HL-60 (cell line): ENCODE measurements around the gene HOXD12.

Experiments
- DNase-seq, 2 experiments: peaks; one replicate each; pipeline ENCODE4 v3.0.0-alpha.2; 2010 to 2020; ENCODE audit warnings: low read depth in 1 of 2, low spot score in 1 of 2
- H3K27ac ChIP-seq: fragments of 250-450 bp; sonication (Bioruptor Pico); replicated peaks from 2 replicates; pipeline ENCODE4 v1.5.1; 2020; ENCODE audit warnings: mild to moderate bottlenecking, moderate library complexity
- H3K27me3 ChIP-seq: fragments of 250-450 bp; sonication (Bioruptor Pico); 2 replicates; pipeline ENCODE4 v1.5.1; 2021; ENCODE audit warnings: mild to moderate bottlenecking, moderate library complexity; ENCODE audit not compliant: insufficient read depth, poor library complexity, severe bottlenecking
- H3K4me3 ChIP-seq: replicated peaks from 2 replicates; pipeline ENCODE4 v1.5.1; 2011; ENCODE audit warnings: mild to moderate bottlenecking, control low read depth, low read length; ENCODE audit not compliant: insufficient read depth
- CTCF ChIP-seq: IDR thresholded peaks from one replicate; pipeline ENCODE4 v1.5.1; 2011; ENCODE audit warnings: low read length, control low read depth, inconsistent platforms; ENCODE audit not compliant: insufficient read depth
- GABPA ChIP-seq: IDR thresholded peaks from 2 replicates; pipeline ENCODE4 v1.6.1; 2012; ENCODE audit warnings: low read depth
- POLR2AphosphoS5 ChIP-seq: IDR thresholded peaks from 2 replicates; pipeline ENCODE4 v1.6.1; 2012; ENCODE audit warnings: low read depth
- SPI1 ChIP-seq: IDR thresholded peaks from 2 replicates; pipeline ENCODE4 v1.6.1; 2012; ENCODE audit warnings: low read depth, mild to moderate bottlenecking, borderline replicate concordance
- TF ChIP-seq, protein P1 (sequence below): IDR thresholded peaks from 2 replicates; pipeline ENCODE4 v1.6.1; 2012; ENCODE audit warnings: low read depth; ENCODE audit not compliant: insufficient replicate concordance

Gene HOXD12

DNA sequence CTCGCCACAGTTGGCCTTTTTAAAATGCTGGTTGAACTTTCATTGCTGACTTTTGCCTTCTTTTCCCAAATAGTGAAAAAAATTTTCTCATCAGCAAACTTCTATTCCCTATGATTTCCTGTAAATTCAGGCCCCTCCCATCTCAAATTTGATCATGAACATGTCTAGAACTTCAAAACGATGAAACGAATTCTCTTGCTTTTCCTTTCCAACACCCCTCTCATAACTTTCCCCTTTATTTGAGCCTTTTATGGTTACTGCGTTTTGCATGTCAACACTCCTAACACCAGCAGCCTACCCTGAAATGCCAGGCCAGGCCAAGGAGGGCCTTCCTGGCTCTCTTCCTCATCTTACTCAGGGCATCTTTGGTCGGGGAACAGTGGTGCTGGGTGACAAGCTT lies 8.7 kb upstream of the HOXD12 start:
- TF ChIP-seq CTCF (no peak), POLR2AphosphoS5 (no peak), GABPA (no peak), SPI1 (no peak)
- TF ChIP-seq, protein P1, sequence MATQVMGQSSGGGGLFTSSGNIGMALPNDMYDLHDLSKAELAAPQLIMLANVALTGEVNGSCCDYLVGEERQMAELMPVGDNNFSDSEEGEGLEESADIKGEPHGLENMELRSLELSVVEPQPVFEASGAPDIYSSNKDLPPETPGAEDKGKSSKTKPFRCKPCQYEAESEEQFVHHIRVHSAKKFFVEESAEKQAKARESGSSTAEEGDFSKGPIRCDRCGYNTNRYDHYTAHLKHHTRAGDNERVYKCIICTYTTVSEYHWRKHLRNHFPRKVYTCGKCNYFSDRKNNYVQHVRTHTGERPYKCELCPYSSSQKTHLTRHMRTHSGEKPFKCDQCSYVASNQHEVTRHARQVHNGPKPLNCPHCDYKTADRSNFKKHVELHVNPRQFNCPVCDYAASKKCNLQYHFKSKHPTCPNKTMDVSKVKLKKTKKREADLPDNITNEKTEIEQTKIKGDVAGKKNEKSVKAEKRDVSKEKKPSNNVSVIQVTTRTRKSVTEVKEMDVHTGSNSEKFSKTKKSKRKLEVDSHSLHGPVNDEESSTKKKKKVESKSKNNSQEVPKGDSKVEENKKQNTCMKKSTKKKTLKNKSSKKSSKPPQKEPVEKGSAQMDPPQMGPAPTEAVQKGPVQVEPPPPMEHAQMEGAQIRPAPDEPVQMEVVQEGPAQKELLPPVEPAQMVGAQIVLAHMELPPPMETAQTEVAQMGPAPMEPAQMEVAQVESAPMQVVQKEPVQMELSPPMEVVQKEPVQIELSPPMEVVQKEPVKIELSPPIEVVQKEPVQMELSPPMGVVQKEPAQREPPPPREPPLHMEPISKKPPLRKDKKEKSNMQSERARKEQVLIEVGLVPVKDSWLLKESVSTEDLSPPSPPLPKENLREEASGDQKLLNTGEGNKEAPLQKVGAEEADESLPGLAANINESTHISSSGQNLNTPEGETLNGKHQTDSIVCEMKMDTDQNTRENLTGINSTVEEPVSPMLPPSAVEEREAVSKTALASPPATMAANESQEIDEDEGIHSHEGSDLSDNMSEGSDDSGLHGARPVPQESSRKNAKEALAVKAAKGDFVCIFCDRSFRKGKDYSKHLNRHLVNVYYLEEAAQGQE, result no peak
- H3K27me3 ChIP-seq, result peaks cover 88% of the 10 kb centered on the region
- DNase-seq, result no peak
- H3K27ac ChIP-seq, result no peak overlapping the region
- H3K4me3 ChIP-seq, result no peak overlapping the region

GRCh38 chr2:176091329-176092258 lies 8.0 kb upstream of the HOXD12 start:
- Histone ChIP-seq H3K4me3 (no peak overlapping the region), H3K27ac (no peak overlapping the region), H3K27me3 (peaks cover 88% of the 10 kb centered on the region)
- DNase-seq, result no peak
- TF ChIP-seq, protein P1, result no peak
- TF ChIP-seq POLR2AphosphoS5 (no peak), SPI1 (no peak), CTCF (no peak), GABPA (no peak)

DNA sequence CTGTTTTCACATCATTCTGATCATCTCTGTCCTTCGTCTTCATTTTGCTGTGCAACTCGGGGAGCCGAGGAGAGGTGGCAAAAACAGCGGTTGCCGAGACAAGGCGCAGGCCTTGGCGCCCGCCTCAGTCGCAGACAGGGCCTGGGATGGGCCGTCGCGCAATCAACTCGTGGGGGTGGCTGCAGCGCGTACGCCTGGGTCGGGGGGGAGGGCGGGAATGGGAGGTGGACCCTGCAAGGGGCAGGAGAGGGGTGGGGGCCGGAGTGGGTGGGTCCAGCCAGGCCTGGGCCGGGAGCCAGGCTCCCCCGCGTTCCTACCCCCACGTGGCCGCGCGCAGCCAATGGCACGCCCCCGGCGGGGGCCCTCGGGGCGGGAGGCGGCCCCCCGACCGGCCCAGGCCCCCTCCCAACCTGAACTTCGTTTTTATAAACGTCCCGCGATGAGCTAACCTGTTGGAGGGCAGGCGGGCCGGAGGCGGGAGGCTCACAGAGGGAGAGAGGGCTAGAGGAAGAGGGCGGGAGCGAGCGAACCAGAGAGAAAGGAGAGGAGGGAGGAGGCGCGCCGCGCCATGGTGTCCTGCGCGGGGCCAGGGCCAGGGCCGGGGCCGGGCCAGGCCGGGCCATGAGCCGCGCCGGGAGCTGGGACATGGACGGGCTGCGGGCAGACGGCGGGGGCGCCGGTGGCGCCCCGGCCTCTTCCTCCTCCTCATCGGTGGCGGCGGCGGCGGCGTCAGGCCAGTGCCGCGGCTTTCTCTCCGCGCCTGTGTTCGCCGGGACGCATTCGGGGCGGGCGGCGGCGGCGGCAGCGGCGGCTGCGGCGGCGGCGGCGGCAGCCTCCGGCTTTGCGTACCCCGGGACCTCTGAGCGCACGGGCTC lies 7.1 kb upstream of the HOXD12 start, which contains the start of gene HOXD13:
TSS of gene HOXD13 (plus strand) at position 452 of the 875 bp plus-strand sequence. CDS start at position 622, 170 bp downstream.
- peak within 1 kb of the TSS; percentile 13 for H3K4me3 ChIP-seq
- H3K27me3 ChIP-seq, result peaks cover 83% of the 10 kb centered on the region
- no peak for TF ChIP-seq CTCF
- TF ChIP-seq GABPA, result no peak
- TF ChIP-seq, protein P1, result no peak
- no peak for TF ChIP-seq POLR2AphosphoS5
- TF ChIP-seq SPI1, result no peak
- no peak for DNase-seq
- no peak within 1 kb of the TSS for H3K27ac ChIP-seq
